Cardiac muscle cell (in vitro differentiated cells and primary cell): ENCODE results near the gene C3orf20. TPM values are rescaled to one million over a fixed set of nuclear protein-coding genes. Genes with fewer than 3 reads are reported as not detected.
"Not testable (repeated sequence)": the region's sequence is repeated elsewhere in the genome, so short reads cannot be mapped to it uniquely, and the experiment has no call there.

Source experiments
- DNase-seq, 2 donors: peaks; one replicate each; pipeline versions ENCODE4 v3.0.0 to v3.0.0-alpha.2; 2010 to 2017; ENCODE audit warnings: low read depth in 1 of 2, low spot score in 1 of 2
- H3K27ac ChIP-seq: fragments of 200-600 bp; sonication (generic); 2 replicates; pipeline ENCODE4 v1.5.1; 2016
- H3K27me3 ChIP-seq: fragments of 200-600 bp; sonication (generic); 2 replicates; pipeline ENCODE4 v1.6.0; 2016; ENCODE audit warnings: control low read depth
- H3K36me3 ChIP-seq: fragments of 200-600 bp; sonication (generic); 2 replicates; pipeline ENCODE4 v1.5.1; 2016; ENCODE audit warnings: control low read depth
- H3K4me1 ChIP-seq: fragments of 200-600 bp; sonication (generic); 2 replicates; pipeline ENCODE4 v1.8.1; 2017; ENCODE audit warnings: low read depth, mild to moderate bottlenecking, mixed run types
- H3K4me3 ChIP-seq: fragments of 200-600 bp; sonication (generic); 2 replicates; pipeline ENCODE4 v1.5.1; 2016; ENCODE audit warnings: mild to moderate bottlenecking
- H3K9me3 ChIP-seq: fragments of 200-600 bp; sonication (generic); 2 replicates; pipeline ENCODE4 v1.5.1; 2017; ENCODE audit warnings: low read depth, mild to moderate bottlenecking, control low read depth
- CTCF ChIP-seq: IDR thresholded peaks from 2 replicates; pipeline ENCODE4 v1.5.1; 2012; ENCODE audit warnings: low read depth, mild to moderate bottlenecking, low read length
- polyA plus RNA-seq: library from polyadenylated mRNA; unstranded; fragments of >200 nt; fragmentation: Nextera tagmentation; extraction: Ambion mirVana; gene quantifications from 2 replicates; pipeline ENCODE4 v1.2.1, GENCODE V29; 2016
- total RNA-seq: library from RNA; depleted of rRNA; stranded (reverse); fragments of >200 nt; gene quantifications from 2 replicates; pipeline ENCODE4 v1.2.3, GENCODE V29; 2016

The C3orf20 gene
- total and polyA plus RNA-seq, 2 experiments from 2014 or later = 0.21 TPM; not detected in 1

GRCh38 chr3:14650193-14650592 lies 24.7 kb upstream of the C3orf20 start:
- Histone ChIP-seq H3K36me3 (peaks cover 11% of the 10 kb centered on the region), H3K9me3 (no peaks in the 10 kb centered on the region), H3K27ac (no peak overlapping the region), H3K4me1 (peaks cover 12% of the 10 kb centered on the region), H3K4me3 (no peak overlapping the region), H3K27me3 (no peaks in the 10 kb centered on the region)
- no peak for DNase-seq
- no peak for TF ChIP-seq CTCF

- TF ChIP-seq CTCF = no peak
- peak within 1 kb of the TSS; percentile 84 for H3K4me3 ChIP-seq
- H3K27me3 ChIP-seq = no peaks in the 10 kb centered on the region
- peaks cover 25% of the 10 kb centered on the region for H3K36me3 ChIP-seq
- H3K4me1 ChIP-seq = peaks cover 12% of the 10 kb centered on the region
- DNase-seq = peak; percentile 97 to 99
- H3K9me3 ChIP-seq = no peaks in the 10 kb centered on the region
- H3K27ac ChIP-seq = peak within 1 kb of the TSS; percentile 85
These were observed 23.3 kb upstream of the C3orf20 start, which contains the start of gene CCDC174 for GRCh38 chr3:14651440-14652251. Gene CCDC174 (plus strand): TSS chr3:14651762. CDS start chr3:14651837, 75 bp downstream.

GRCh38 chr3:14652360-14652907 lies 22.5 kb upstream of the C3orf20 start:
- peaks cover 12% of the 10 kb centered on the region for H3K4me1 ChIP-seq
- H3K36me3 ChIP-seq = peaks cover 27% of the 10 kb centered on the region
- DNase-seq = peak in 1 of 2 donors; percentile 54
- H3K9me3 ChIP-seq, H3K27me3 ChIP-seq: not testable (repeated sequence)
- peak overlapping the region; percentile 84 for H3K4me3 ChIP-seq
- H3K27ac ChIP-seq = peak overlapping the region; percentile 85

- H3K4me3 ChIP-seq = no peak overlapping the region
- TF ChIP-seq CTCF = no peak
These were observed 17.4 kb upstream of the C3orf20 start for GRCh38 chr3:14657579-14657978.

GRCh38 chr3:14658978-14659377 lies 16.0 kb upstream of the C3orf20 start:
- peaks cover 84% of the 10 kb centered on the region for H3K36me3 ChIP-seq
- H3K4me3 ChIP-seq = no peak overlapping the region
- no peak overlapping the region for H3K27ac ChIP-seq
- no peak for TF ChIP-seq CTCF
- H3K9me3 ChIP-seq = no peaks in the 10 kb centered on the region
- H3K27me3 ChIP-seq = no peaks in the 10 kb centered on the region
- no peaks in the 10 kb centered on the region for H3K4me1 ChIP-seq
- DNase-seq = no peak

More at GRCh38 chr3:14657579-14657978, 17.4 kb upstream of the C3orf20 start:
- H3K36me3 ChIP-seq = peaks cover 74% of the 10 kb centered on the region
- DNase-seq = no peak
- H3K27me3 ChIP-seq = no peaks in the 10 kb centered on the region
- no peaks in the 10 kb centered on the region for H3K9me3 ChIP-seq
- H3K4me1 ChIP-seq = peaks cover 8% of the 10 kb centered on the region
- H3K27ac ChIP-seq = no peak overlapping the region

- Histone ChIP-seq H3K27me3 (no peaks in the 10 kb centered on the region), H3K9me3 (no peaks in the 10 kb centered on the region), H3K27ac (no peak overlapping the region), H3K4me1 (no peaks in the 10 kb centered on the region), H3K36me3 (peaks cover 80% of the 10 kb centered on the region), H3K4me3 (no peak overlapping the region)
- no peak for DNase-seq
- TF ChIP-seq CTCF = no peak
These were observed 14.0 kb upstream of the C3orf20 start for GRCh38 chr3:14660942-14661341.
